Heart left ventricle (tissue), 16 donors: ENCODE results near the gene EPHA6. TPM values are rescaled to one million over a fixed set of nuclear protein-coding genes. Genes with fewer than 3 reads are reported as not detected.

Source experiments
- ATAC-seq, 4 donors: fragments of 200-7000 bp; cut with Tn5 transposase; one replicate each; pipeline ENCODE4 v1.9.1; 2020 to 2022; ENCODE audit warnings: moderate library complexity in 4 of 4, mild to moderate bottlenecking in 3 of 4, moderate number of reproducible peaks in 1 of 4
- DNase-seq, 5 donors: peaks; one replicate each; pipeline ENCODE4 v3.0.0-alpha.2; 2020
- H3K27ac ChIP-seq, 12 donors: fragments of 200-600 bp; sonication (generic) in 4 of 12; one replicate each; pipeline versions ENCODE4 v1.5.0 to v1.8.0; 2016 to 2022; ENCODE audit warnings: mild to moderate bottlenecking in 2 of 12
- H3K27me3 ChIP-seq, 9 donors: fragments of 200-600 bp; sonication (generic) in 2 of 9; one replicate each; pipeline versions ENCODE4 v1.5.1 to v1.8.0; 2016 to 2022; ENCODE audit warnings: mild to moderate bottlenecking in 3 of 9
- H3K36me3 ChIP-seq, 9 donors: fragments of 200-600 bp; sonication (generic) in 2 of 9; one replicate each; pipeline versions ENCODE4 v1.5.0 to v1.8.0; 2018 to 2022; ENCODE audit warnings: mild to moderate bottlenecking in 2 of 9
- H3K4me1 ChIP-seq, 12 donors: fragments of 200-600 bp; sonication (generic) in 4 of 12; one replicate each; pipeline versions ENCODE4 v1.5.0 to v1.8.0; 2016 to 2022; ENCODE audit warnings: mild to moderate bottlenecking in 3 of 12
- H3K4me3 ChIP-seq, 12 donors: fragments of 200-600 bp; sonication (generic) in 4 of 12; one replicate each; pipeline versions ENCODE4 v1.5.0 to v1.8.0; 2017 to 2022; ENCODE audit warnings: mild to moderate bottlenecking in 9 of 12, moderate library complexity in 4 of 12
- H3K9me3 ChIP-seq, 12 donors: fragments of 200-600 bp; sonication (generic) in 4 of 12; one replicate each; pipeline versions ENCODE4 v1.5.0 to v1.8.0; 2016 to 2022; ENCODE audit warnings: mild to moderate bottlenecking in 1 of 12
- POLR2A ChIP-seq, 2 donors: fragments of 450-650 bp; IDR thresholded peaks; one replicate each; pipeline ENCODE4 v1.6.1; 2017; ENCODE audit warnings: antibody characterized with exemption in 2 of 2, mild to moderate bottlenecking in 2 of 2, moderate library complexity in 2 of 2
- WGBS, 4 donors: extraction: QIAGEN DNeasy Blood & Tissue Kit in 2 of 4; methylation state at CpG; one replicate each; pipeline versions ENCODE4 v1.1.5 to v1.1.7; 2013 to 2018; 5-methylcytosine and 5-hydroxymethylcytosine counted together
- intact Hi-C, 10 donors: fragments of 100-400 bp; cut with DNase I; formaldehyde crosslinking; loops; one replicate each; pipeline versions ENCODE4 v1.11.1 to v1.14.2; 2022
- polyA plus RNA-seq, 2 donors: library from polyadenylated mRNA; stranded (reverse); fragments of 200-250 nt; gene quantifications; one replicate each; pipeline ENCODE4 v1.2.3, GENCODE V29; 2013
- total RNA-seq, 9 donors: library from RNA; depleted of rRNA in 2 of 9; stranded (reverse); fragments of >200 nt in 2 of 9; fragmentation: NEBNext Ultra II Directional in 3 of 9; extraction: Animal tissue kit (Norgen Biotek cat#: 25700) in 3 of 9; gene quantifications; one replicate each; pipeline versions ENCODE4 v1.1.0 to v1.2.4, GENCODE V29; 2016 to 2023
- TF ChIP-seq, protein P1 (sequence below), 12 donors: fragments of 200-600 bp; sonication (generic) in 4 of 12; IDR thresholded peaks; one replicate each; pipeline versions ENCODE4 v1.5.0 to v1.8.0; 2018 to 2022; ENCODE audit warnings: antibody characterized with exemption in 12 of 12, mild to moderate bottlenecking in 5 of 12
- donor health status: ischemic (EF 13 %, LVEDD 7.1; RV severe dilation, severe dysfunction).
- donor health status: healthy with polysubstance abuse.
- donor health status: DM: no; HTN: yes; CAD: no.
- donor health status: DM: no; HTN: no; CAD: no.
- donor health status: ischemic (EF 25% LVEDD 6.9; RV normal size, moderate dysfunction).
- donor health status: ischemic (EF 25% LVEDD 5.7; RV mildly dilated, moderate dysfunction).
- donor health status: healthy.
- donor health status: DM: yes; HTN: yes; CAD: no.
- donor health status: ischemic (EF 35%, LVEDD 5.7; RV mildly dilated, moderate dysfunction).
- donor health status: nonischemic (EF 11% LVEDD 7.7; RV severe dilation, severe dysfunction).
- donor health status: DM: yes; HTN: yes; CAD: no.
- donor health status: PGD.
- donor health status: ischemic (EF 29% LVEDD 5.4; RV normal size, mild dysfunction).
- donor health status: nonischemic (EF 23%, LVEDD 6.1; RV moderate dilation, normal function).

Gene EPHA6
- total and polyA plus RNA-seq, 11 donors: 0.28 to 1.2 (median 0.42) TPM; not detected in 6

DNA sequence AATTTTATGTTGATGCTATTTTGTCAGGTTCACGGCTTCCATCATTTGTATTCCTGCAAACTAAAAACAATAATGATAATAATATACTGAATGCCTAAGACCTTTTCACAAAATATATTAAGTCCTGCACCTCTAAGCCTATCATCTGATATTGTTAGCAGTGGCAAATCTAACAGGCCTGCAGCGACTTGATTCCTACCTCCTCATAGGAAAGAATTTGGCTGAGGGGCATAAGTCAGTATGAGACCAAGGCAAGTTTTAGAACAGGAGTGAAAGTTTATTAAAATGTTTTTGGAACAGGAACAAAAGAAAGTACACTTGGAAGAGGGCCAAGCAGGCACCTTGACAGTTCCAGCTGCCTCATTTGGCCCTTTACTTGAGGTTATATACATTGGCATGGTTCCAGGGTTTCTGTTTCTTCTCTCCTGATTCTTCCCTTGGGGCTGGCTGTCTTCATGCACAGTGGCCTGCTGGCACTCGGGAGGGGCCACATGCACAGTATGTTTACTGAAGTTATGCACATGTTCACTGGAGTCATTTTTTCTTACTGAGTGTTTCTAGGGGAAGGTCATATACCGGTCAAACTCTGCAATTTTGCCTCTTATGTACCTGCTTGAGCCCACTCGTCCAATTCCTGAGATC, 418.1 kb downstream of the EPHA6 start:
- ATAC-seq: no peak
- H3K27ac ChIP-seq: peak overlapping the region in 1 of 12 donors; percentile 66
- intact Hi-C loops: no loop called here

DNA sequence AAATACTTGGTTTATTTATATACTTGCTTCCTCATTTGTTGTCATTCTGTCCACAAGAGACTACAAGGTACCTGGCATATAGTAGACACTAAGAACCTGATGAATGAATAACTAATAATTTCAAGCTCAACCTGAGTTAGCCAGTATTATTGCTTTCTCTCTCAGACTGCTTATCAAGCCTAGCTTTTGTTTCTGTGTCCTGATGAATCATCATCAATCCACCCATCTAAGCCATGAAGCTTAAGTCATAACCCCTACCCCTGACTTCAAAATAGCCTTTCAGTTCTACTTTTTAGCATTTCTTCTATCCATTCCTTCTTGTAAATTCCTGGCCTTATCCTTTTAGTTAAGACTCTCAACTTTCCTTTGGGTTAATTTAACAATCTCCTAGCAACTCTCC, 420.8 kb downstream of the EPHA6 start:
- Histone ChIP-seq H3K4me3 (no peak overlapping the region), H3K27ac (no peak overlapping the region), H3K9me3 (peaks cover 0 to 4% (median 0%) of the 10 kb centered on the region in 12 donors), H3K36me3 (no peaks in the 10 kb centered on the region), H3K4me1 (no peaks in the 10 kb centered on the region), H3K27me3 (no peaks in the 10 kb centered on the region)
- intact Hi-C loops: no loop called here
- ATAC-seq (no peak), DNase-seq (no peak)
- TF ChIP-seq POLR2A (IDR thresholded peaks at IDR 0.05): no peak
- TF ChIP-seq, protein P1, sequence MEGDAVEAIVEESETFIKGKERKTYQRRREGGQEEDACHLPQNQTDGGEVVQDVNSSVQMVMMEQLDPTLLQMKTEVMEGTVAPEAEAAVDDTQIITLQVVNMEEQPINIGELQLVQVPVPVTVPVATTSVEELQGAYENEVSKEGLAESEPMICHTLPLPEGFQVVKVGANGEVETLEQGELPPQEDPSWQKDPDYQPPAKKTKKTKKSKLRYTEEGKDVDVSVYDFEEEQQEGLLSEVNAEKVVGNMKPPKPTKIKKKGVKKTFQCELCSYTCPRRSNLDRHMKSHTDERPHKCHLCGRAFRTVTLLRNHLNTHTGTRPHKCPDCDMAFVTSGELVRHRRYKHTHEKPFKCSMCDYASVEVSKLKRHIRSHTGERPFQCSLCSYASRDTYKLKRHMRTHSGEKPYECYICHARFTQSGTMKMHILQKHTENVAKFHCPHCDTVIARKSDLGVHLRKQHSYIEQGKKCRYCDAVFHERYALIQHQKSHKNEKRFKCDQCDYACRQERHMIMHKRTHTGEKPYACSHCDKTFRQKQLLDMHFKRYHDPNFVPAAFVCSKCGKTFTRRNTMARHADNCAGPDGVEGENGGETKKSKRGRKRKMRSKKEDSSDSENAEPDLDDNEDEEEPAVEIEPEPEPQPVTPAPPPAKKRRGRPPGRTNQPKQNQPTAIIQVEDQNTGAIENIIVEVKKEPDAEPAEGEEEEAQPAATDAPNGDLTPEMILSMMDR (IDR thresholded peaks at IDR 0.05): no peak

More for the DNA sequence above, 418.1 kb downstream of the EPHA6 start:
- H3K9me3 ChIP-seq: peaks cover 0 to 4% (median 0%) of the 10 kb centered on the region in 12 donors
- H3K4me3 ChIP-seq: no peak overlapping the region
- no peaks in the 10 kb centered on the region for H3K4me1 ChIP-seq
- H3K36me3 ChIP-seq: no peaks in the 10 kb centered on the region
- no peak for DNase-seq
- WGBS, 4 donors: 38 to 57% (median 45%) methylated on average over 5 of the region's 5 CpGs
- TF ChIP-seq POLR2A (IDR thresholded peaks at IDR 0.05): no peak
- TF ChIP-seq, protein P1 (IDR thresholded peaks at IDR 0.05): no peak
- H3K27me3 ChIP-seq: no peaks in the 10 kb centered on the region

DNA sequence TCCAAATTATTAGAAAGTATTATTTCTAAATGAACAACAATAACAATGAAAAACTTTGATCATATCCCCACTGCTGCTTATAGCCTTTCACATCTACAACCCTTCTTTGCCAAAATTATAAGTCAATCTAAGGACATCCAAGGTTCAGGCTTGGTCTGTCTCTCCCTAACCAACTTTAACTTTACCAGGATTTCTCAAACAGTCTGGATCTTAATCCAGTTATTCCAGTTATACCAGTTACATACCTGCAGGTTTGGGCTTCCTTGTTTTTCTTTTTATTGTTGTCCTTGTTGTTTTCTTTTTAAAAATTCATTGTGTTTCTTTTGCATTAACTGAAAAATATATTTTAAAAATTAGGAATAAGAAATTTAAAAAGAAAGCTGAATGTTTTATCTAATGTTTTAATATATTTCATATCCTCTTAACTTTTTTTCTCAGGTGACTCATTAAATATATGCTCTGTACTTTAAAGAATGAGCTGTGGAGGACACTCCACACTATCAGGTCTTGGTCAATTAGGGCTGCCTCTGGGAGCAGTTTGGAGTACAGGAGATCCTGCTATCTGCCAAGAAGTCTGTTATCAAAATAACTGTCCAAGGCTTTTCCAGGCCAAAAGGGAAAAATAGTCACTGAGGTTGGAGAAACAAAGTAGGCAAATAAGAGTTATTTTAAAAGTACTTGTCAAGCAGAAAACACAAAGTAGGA, 421.4 kb downstream of the EPHA6 start:
- ATAC-seq (no peak), DNase-seq (no peak)
- H3K4me3 ChIP-seq: no peak overlapping the region
- TF ChIP-seq POLR2A (IDR thresholded peaks at IDR 0.05): no peak
- TF ChIP-seq, protein P1 (IDR thresholded peaks at IDR 0.05): no peak
- intact Hi-C loops: no loop called here
- H3K27me3 ChIP-seq: no peaks in the 10 kb centered on the region
- no peaks in the 10 kb centered on the region for H3K4me1 ChIP-seq
- H3K9me3 ChIP-seq: peaks cover 0 to 4% (median 0%) of the 10 kb centered on the region in 12 donors
- H3K27ac ChIP-seq: no peak overlapping the region
- no peaks in the 10 kb centered on the region for H3K36me3 ChIP-seq

DNA sequence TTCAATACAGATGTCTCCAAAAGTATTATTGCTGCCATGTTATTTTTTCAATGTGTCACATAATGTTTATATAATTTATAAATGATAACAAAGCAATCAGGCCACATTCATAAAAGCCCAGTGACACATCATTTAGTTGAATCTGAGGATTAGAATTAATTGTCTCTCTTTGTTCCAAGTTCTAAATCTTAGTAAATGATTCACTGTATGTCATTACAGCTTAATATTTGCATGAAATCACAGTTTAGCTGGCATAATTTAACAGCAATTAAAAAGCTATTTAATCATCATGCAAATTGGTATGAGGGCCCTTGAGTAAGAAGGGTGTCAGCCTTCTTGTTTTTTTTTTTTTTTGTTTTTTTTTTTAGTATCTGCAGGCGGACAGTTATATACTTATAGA, 427.0 kb downstream of the EPHA6 start:
- 74 to 87% (median 81%) methylated on average over 1 of the region's 1 CpG for WGBS, 4 donors
- Histone ChIP-seq H3K4me3 (no peak overlapping the region), H3K36me3 (no peaks in the 10 kb centered on the region), H3K9me3 (no peaks in the 10 kb centered on the region), H3K27ac (no peak overlapping the region), H3K4me1 (no peaks in the 10 kb centered on the region), H3K27me3 (no peaks in the 10 kb centered on the region)
- TF ChIP-seq, protein P1 (IDR thresholded peaks at IDR 0.05): no peak
- no peak for TF ChIP-seq POLR2A (IDR thresholded peaks at IDR 0.05)
- ATAC-seq (no peak), DNase-seq (no peak)
- intact Hi-C loops: no loop called here
